ENCODE results near the gene MUC5AC.

- TF ChIP-seq, protein P1, sequence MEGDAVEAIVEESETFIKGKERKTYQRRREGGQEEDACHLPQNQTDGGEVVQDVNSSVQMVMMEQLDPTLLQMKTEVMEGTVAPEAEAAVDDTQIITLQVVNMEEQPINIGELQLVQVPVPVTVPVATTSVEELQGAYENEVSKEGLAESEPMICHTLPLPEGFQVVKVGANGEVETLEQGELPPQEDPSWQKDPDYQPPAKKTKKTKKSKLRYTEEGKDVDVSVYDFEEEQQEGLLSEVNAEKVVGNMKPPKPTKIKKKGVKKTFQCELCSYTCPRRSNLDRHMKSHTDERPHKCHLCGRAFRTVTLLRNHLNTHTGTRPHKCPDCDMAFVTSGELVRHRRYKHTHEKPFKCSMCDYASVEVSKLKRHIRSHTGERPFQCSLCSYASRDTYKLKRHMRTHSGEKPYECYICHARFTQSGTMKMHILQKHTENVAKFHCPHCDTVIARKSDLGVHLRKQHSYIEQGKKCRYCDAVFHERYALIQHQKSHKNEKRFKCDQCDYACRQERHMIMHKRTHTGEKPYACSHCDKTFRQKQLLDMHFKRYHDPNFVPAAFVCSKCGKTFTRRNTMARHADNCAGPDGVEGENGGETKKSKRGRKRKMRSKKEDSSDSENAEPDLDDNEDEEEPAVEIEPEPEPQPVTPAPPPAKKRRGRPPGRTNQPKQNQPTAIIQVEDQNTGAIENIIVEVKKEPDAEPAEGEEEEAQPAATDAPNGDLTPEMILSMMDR (IDR thresholded peaks at IDR 0.05 in 4 of 5, conservative IDR thresholded peaks at IDR 0.05 in 1 of 5), result no peak
- no peak for TF ChIP-seq POLR2A (IDR thresholded peaks at IDR 0.05)
Measured at GRCh38 chr11:1199241-1199750, 41.5 kb downstream of the MUC5AC start.

Data from gastrocnemius medialis (tissue), 4 donors.